Skeletal muscle cell (primary cell): ENCODE data around the gene CLEC2D.
"Not testable (repeated sequence)": the region's sequence is repeated elsewhere in the genome, so short reads cannot be mapped to it uniquely, and the experiment has no call there.

Source experiments
- DNase-seq: peaks from one replicate; pipeline ENCODE4 v3.0.0-alpha.2; 2010; ENCODE audit warnings: low read depth
- H3K4me3 ChIP-seq: 2 replicates; pipeline ENCODE4 v1.5.1; 2011; ENCODE audit warnings: low read depth, mild to moderate bottlenecking, control low read depth, low read length, moderate library complexity

Gene CLEC2D

GRCh38 chr12:9669534-9669933, at the start of gene CLEC2D:
Gene CLEC2D (plus strand): TSS chr12:9669713. CDS start chr12:9669735, 22 bp downstream.
- no peak within 1 kb of the TSS for H3K4me3 ChIP-seq
- DNase-seq = no peak

GRCh38 chr12:9625019-9625418, 44.5 kb upstream of the CLEC2D start:
- H3K4me3 ChIP-seq = no peak overlapping the region
- no peak for DNase-seq

GRCh38 chr12:9626291-9626690, 43.2 kb upstream of the CLEC2D start:
- H3K4me3 ChIP-seq = no peak overlapping the region
- no peak for DNase-seq

- DNase-seq = no peak
- H3K4me3 ChIP-seq = no peak overlapping the region
These were observed 42.7 kb upstream of the CLEC2D start for GRCh38 chr12:9626821-9627220.

GRCh38 chr12:9632766-9633165, 36.7 kb upstream of the CLEC2D start:
- DNase-seq = no peak
- H3K4me3 ChIP-seq = no peak overlapping the region

GRCh38 chr12:9634177-9634803, 35.2 kb upstream of the CLEC2D start:
- H3K4me3 ChIP-seq = no peak overlapping the region
- no peak for DNase-seq

GRCh38 chr12:9634969-9635754, 34.4 kb upstream of the CLEC2D start:
- H3K4me3 ChIP-seq = no peak overlapping the region
- DNase-seq = no peak

- no peak for DNase-seq
- no peak overlapping the region for H3K4me3 ChIP-seq
These were observed 33.2 kb upstream of the CLEC2D start for GRCh38 chr12:9636150-9636850.

- no peak for DNase-seq
- no peak overlapping the region for H3K4me3 ChIP-seq
These were observed 32.7 kb upstream of the CLEC2D start for GRCh38 chr12:9636851-9637206.

GRCh38 chr12:9640024-9640423, 29.5 kb upstream of the CLEC2D start:
- H3K4me3 ChIP-seq = no peak overlapping the region
- DNase-seq = no peak

GRCh38 chr12:9642606-9643265, 26.8 kb upstream of the CLEC2D start:
- no peak for DNase-seq
- no peak overlapping the region for H3K4me3 ChIP-seq

GRCh38 chr12:9643266-9643660, 26.2 kb upstream of the CLEC2D start:
- H3K4me3 ChIP-seq = no peak overlapping the region
- no peak for DNase-seq

- not testable (repeated sequence) for DNase-seq, H3K4me3 ChIP-seq
These were observed 24.4 kb upstream of the CLEC2D start for GRCh38 chr12:9644985-9645551.

- H3K4me3 ChIP-seq = peak overlapping the region; percentile 69
- no peak for DNase-seq
These were observed 22.4 kb upstream of the CLEC2D start for GRCh38 chr12:9646794-9647781.

- peak overlapping the region; percentile 69 for H3K4me3 ChIP-seq
- DNase-seq = no peak
These were observed 21.4 kb upstream of the CLEC2D start for GRCh38 chr12:9647825-9648700.

- no peak for DNase-seq
- peak overlapping the region; percentile 69 for H3K4me3 ChIP-seq
These were observed 20.6 kb upstream of the CLEC2D start for GRCh38 chr12:9648701-9649531.

- no peak for DNase-seq
- H3K4me3 ChIP-seq = peak overlapping the region; percentile 69
These were observed 20.0 kb upstream of the CLEC2D start for GRCh38 chr12:9649532-9649940.
